VCaP (cell line): ENCODE results near the gene LATS2.

Source experiments
- H3K27ac ChIP-seq: fragments of 450-650 bp; 2 replicates; pipeline ENCODE4 v1.5.1; 2017
- TF ChIP-seq, protein P1 (sequence below): fragments of 450-650 bp; conservative IDR thresholded peaks from 2 replicates; pipeline ENCODE4 v1.5.1; 2017; ENCODE audit warnings: mild to moderate bottlenecking, moderate library complexity

The LATS2 gene

DNA sequence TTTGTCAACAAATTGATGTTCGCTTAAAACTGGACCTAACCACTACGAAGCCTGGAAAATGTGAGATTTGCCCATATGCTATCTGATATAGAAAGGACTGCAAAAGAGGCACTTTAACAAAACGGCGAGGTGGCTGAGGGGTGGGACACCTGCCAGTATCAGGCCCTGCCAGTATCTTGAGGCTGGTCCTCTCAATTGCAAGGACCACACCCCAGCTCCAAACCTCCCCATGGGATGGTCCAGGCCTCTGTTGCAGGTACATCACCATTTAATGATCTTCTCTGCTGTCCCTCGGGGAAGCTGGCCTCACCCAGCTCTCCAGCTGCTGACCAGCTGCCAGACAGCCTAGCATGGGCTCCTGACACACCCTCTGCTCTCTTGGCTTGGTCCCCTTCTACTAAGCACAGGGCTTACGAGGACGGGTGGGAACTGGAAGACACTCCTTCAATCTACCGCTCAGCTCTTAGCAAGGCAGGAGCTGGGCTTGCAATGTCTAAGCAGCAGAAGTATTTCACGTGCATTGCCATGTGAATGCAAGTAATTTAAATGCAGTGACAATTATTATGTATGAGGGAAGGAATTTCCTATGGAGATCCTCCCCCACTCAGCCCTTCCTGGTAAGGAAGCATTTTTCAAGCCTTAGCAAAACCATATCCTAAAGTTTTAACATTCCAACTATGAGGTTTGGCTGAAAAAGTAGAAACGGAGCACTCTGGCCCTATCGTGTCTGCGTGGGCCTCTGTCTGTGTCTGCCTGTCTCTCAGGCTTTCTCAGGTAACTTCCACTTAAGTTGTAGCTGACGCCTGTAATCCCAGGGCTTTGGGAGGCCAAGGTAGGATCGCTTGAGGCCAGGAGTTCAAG is 63.9 kb downstream of the LATS2 start:
- TF ChIP-seq, protein P1, sequence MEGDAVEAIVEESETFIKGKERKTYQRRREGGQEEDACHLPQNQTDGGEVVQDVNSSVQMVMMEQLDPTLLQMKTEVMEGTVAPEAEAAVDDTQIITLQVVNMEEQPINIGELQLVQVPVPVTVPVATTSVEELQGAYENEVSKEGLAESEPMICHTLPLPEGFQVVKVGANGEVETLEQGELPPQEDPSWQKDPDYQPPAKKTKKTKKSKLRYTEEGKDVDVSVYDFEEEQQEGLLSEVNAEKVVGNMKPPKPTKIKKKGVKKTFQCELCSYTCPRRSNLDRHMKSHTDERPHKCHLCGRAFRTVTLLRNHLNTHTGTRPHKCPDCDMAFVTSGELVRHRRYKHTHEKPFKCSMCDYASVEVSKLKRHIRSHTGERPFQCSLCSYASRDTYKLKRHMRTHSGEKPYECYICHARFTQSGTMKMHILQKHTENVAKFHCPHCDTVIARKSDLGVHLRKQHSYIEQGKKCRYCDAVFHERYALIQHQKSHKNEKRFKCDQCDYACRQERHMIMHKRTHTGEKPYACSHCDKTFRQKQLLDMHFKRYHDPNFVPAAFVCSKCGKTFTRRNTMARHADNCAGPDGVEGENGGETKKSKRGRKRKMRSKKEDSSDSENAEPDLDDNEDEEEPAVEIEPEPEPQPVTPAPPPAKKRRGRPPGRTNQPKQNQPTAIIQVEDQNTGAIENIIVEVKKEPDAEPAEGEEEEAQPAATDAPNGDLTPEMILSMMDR: no peak

DNA sequence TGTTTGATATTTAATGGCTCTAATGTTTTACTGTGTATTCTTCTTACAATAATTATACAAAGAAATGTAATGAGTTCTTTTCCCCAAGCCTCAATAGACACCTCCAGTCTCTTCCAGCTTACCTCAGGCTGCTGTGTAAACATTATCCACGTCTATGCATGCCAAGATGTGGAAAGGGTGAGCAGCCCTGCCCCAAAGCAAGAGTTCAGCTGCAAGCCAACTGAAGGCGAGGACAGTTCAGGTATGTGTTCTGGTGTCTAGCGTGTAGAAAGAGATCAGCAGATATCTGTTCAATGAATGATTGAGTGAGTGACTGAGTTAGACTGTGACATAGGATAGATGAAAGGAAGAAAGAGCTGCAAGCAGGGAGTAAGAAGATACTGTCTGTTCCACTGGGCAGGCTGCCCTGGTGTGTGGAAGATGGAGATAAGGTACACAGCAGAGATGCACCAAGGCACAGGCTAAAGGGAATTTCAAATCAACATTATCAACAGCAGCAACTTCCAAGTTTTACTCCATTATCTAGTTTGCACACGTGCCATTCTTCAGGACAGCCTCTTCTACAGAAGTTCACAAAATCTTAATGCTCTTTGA is 66.0 kb downstream of the LATS2 start:
- peak overlapping the region; percentile 71 for H3K27ac ChIP-seq
- TF ChIP-seq, protein P1: no peak

More for the DNA sequence above, 63.9 kb downstream of the LATS2 start:
- peak overlapping the region; percentile 71; the same call in 1 of the 2 replicates for H3K27ac ChIP-seq

DNA sequence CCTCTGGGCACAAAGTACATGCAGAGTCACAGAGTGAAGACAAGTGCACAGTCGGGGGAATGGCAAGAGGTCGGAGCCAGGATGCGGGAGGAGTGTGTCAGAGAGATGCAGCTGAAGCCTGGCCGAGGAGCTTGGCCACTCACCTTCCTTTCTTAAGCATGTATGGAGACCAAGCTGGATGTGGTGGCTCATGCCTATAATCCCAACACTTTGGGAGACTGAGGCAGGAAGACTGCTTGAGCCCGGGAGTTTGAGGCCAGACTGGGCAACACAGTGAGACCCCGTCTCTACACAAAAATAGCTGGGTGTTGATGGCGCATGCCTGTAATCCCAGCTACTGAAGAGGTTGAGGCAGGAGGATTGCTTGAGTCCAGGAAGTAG is 67.0 kb downstream of the LATS2 start:
- TF ChIP-seq, protein P1: no peak
- H3K27ac ChIP-seq: peak overlapping the region; percentile 71

DNA sequence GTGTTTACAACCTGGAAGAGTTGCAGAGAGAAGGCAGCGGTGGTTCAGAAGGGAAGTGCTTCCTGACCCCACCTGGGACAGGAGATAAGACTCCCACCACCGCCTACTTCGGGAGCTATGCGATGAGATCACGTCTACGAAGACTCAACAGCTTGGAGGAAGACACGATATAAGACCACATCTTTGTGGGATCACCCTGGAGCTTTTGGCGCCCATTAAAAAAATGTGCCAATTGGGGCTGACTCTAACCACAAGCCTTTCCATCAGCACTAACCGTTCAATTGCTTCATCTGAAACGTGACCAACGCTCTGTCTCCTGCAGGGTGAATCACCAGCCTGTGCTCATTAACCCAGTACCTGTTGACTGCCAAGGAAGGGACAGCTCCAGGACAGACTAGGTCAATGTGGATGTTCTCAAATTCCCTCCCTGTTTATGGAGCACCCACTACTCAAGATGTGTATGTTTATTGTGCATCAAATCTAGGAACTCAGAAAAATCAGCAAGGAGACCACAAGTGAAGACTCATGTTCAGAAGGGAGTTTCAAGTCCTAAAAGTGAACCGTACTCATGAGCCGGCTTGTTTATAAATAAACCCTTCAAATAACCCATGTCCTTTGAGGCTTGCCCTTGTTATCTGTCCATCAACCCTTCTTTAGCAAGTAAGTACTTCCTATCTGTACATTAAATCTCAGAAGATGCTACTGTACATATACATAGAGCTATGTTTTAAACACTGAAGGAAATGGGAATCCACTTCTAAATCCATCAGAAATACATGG is 67.5 kb downstream of the LATS2 start:
- TF ChIP-seq, protein P1: no peak
- H3K27ac ChIP-seq: peak overlapping the region; percentile 71

DNA sequence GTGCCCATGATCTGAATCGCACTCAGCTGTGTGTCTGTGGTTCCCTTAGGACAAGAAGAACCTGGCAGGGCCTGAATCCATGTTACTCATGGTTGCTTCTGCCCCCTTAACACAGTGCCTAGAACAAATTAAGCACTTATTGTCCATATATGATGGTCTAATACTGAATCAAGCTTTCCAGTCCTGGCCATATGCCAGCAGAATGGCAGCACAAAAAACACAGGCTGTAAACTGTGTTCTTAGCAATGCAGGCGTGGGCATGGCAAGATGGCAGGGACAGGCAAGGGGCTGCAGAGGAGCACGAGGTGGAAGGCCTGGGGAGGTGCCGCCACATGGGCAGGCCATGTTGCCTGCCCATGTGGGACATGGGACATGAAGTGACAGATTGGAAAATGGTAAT is 68.2 kb downstream of the LATS2 start:
- peak overlapping the region; percentile 2; the same call in 1 of the 2 replicates for H3K27ac ChIP-seq
- TF ChIP-seq, protein P1: no peak

DNA sequence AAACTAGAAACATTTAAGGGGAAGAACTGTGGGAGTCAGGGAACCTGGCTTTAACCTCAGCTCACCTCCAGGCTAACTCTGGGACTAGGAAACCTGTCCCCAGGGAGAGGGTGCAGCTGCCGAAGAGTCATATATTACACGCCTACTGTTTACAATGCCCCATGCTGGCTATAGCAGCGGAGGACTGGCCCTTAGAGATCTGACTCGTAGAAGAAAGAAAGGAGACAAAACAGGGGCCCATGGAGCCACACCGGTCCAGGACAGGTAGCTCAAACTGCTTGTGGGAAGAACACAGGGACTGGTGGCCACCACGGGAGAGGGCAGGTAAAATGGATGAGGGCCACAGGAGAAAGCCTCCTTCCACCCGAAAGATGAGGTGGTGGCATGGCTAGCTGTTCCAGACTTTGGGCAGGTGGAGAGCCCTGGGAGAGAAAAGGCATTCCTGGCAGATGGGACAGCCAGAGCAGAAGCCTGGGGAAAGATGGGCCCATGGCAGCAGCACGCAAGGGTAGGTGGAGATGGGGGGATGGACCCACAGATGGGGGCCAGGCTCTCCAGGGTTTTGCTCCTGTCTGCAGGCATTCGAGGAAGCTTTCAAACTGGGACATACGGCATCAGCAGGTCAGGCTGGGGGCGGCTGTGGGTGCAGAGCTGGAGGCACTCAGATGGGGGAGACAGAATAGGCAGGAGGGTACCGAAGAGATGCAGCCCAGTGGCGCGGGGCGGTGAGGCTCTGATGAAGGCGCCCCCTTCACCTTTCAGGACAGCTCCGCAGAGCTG is 69.5 kb downstream of the LATS2 start:
- H3K27ac ChIP-seq: no peak overlapping the region
- TF ChIP-seq, protein P1: no peak
